WTC11 (cell line): ENCODE measurements around the gene ZSCAN32. TPM values are rescaled to one million over a fixed set of nuclear protein-coding genes. Genes with fewer than 3 reads are reported as not detected.

ENCODE experiments used
- ATAC-seq: fragments of 200-7000 bp; cut with Tn5 transposase; 2 replicates; pipeline ENCODE4 v1.10.0; 2021; ENCODE audit warnings: mild to moderate bottlenecking, moderate library complexity
- Bru-seq: library from RNA; stranded (reverse); fragments of 400-500 nt; gene quantifications from one replicate; lab custom pipeline; 2021; lab: Mats Ljungman, UMichigan
- CTCF ChIA-PET: fragments of 300-600 bp; sonication (Branson Sonifier 250); formaldehyde crosslinking; loops from one replicate; lab custom pipeline; 2021; ENCODE audit warnings: antibody characterized with exemption; lab: Charles Lee
- POLR2A ChIA-PET: fragments of 350-600 bp; sonication (Branson Sonifier 250); formaldehyde crosslinking; loops from one replicate; lab custom pipeline; 2021; ENCODE audit warnings: antibody characterized with exemption; lab: Charles Lee
- DNase-seq: peaks from one replicate; pipeline ENCODE4 v3.0.0; 2021; ENCODE audit warnings: low spot score
- H3K27ac Mint-ChIP-seq: 2 replicates; pipeline ENCODE4 v1.8.0; 2021; ENCODE audit warnings: mixed read lengths
- H3K27me3 Mint-ChIP-seq: 2 replicates; pipeline ENCODE4 v1.8.0; 2021; ENCODE audit warnings: low read depth, mild to moderate bottlenecking, moderate library complexity, mixed read lengths
- H3K36me3 Mint-ChIP-seq: 2 replicates; pipeline ENCODE4 v1.8.0; 2021; ENCODE audit warnings: mixed read lengths
- H3K4me1 Mint-ChIP-seq: 2 replicates; pipeline ENCODE4 v1.8.0; 2022; ENCODE audit warnings: mixed read lengths
- H3K4me3 Mint-ChIP-seq: 2 replicates; pipeline ENCODE4 v1.8.0; 2021; ENCODE audit warnings: mild to moderate bottlenecking, moderate library complexity, mixed read lengths
- H3K9me3 Mint-ChIP-seq: 2 replicates; pipeline ENCODE4 v1.8.0; 2021; ENCODE audit warnings: mixed read lengths
- CBFB ChIP-seq: sonication (generic); formaldehyde crosslinking; IDR thresholded peaks from 2 replicates; pipeline ENCODE4 v1.8.1; 2022; ENCODE audit warnings: mild to moderate bottlenecking, low read depth, missing genetic modification reagents
- CREB1 ChIP-seq: sonication (generic); formaldehyde crosslinking; IDR thresholded peaks from 2 replicates; pipeline ENCODE4 v1.8.0; 2023; ENCODE audit warnings: mild to moderate bottlenecking, missing genetic modification reagents
- ESRRA ChIP-seq: sonication (generic); formaldehyde crosslinking; IDR thresholded peaks from 2 replicates; pipeline ENCODE4 v1.8.1; 2022; ENCODE audit warnings: mild to moderate bottlenecking, missing genetic modification reagents, borderline replicate concordance
- ETV6 ChIP-seq: sonication (generic); formaldehyde crosslinking; IDR thresholded peaks from 2 replicates; pipeline ENCODE4 v1.8.1; 2022; ENCODE audit warnings: mild to moderate bottlenecking, missing genetic modification reagents
- GABPB1 ChIP-seq: sonication (generic); formaldehyde crosslinking; IDR thresholded peaks from 2 replicates; pipeline ENCODE4 v1.8.1; 2023; ENCODE audit warnings: mild to moderate bottlenecking, missing genetic modification reagents
- GTF2I ChIP-seq: fragments of 250-450 bp; sonication (Bioruptor Pico); conservative IDR thresholded peaks from 2 replicates; pipeline ENCODE4 v1.4.0; 2021; ENCODE audit warnings: mild to moderate bottlenecking
- KAT7 ChIP-seq: sonication (generic); formaldehyde crosslinking; IDR thresholded peaks from 2 replicates; pipeline ENCODE4 v1.8.1; 2023; ENCODE audit warnings: missing genetic modification reagents, mild to moderate bottlenecking, borderline replicate concordance
- MYBL2 ChIP-seq: sonication (generic); formaldehyde crosslinking; IDR thresholded peaks from 2 replicates; pipeline ENCODE4 v1.8.1; 2023; ENCODE audit warnings: mild to moderate bottlenecking, moderate library complexity, missing genetic modification reagents
- NFATC4 ChIP-seq: fragments of 250-450 bp; sonication (Bioruptor Pico); IDR thresholded peaks from 2 replicates; pipeline ENCODE4 v1.9.0; 2021; ENCODE audit warnings: mild to moderate bottlenecking
- NFYB ChIP-seq: sonication (generic); formaldehyde crosslinking; conservative IDR thresholded peaks from 2 replicates; pipeline ENCODE4 v1.8.0; 2022; ENCODE audit warnings: low read depth, missing genetic modification reagents
- NR2C2 ChIP-seq: sonication (generic); formaldehyde crosslinking; IDR thresholded peaks from 2 replicates; pipeline ENCODE4 v1.8.0; 2022; ENCODE audit warnings: mild to moderate bottlenecking, missing genetic modification reagents
- SOX15 ChIP-seq: fragments of 250-450 bp; sonication (Bioruptor Pico); IDR thresholded peaks from 2 replicates; pipeline ENCODE4 v1.9.0; 2021; ENCODE audit warnings: mild to moderate bottlenecking
- long read RNA-seq, 3 experiments: library from RNA in 1 of 3; library from capped mRNA in 1 of 3; library from polyadenylated mRNA in 1 of 3; unstranded in 2 of 3; stranded (forward) in 1 of 3; transcript quantifications; one replicate each; pipeline ENCODE4 v2.0.0, GENCODE V29; 2021
- total RNA-seq: library from RNA; stranded (reverse); gene quantifications from 3 replicates; pipeline ENCODE4 v1.2.3, GENCODE V29; 2021
- TF ChIP-seq, protein P1 (sequence below): sonication (generic); formaldehyde crosslinking; IDR thresholded peaks from 2 replicates; pipeline ENCODE4 v1.8.1; 2023; ENCODE audit warnings: mild to moderate bottlenecking, missing genetic modification reagents
- TF ChIP-seq, protein P2 (sequence below): sonication (generic); formaldehyde crosslinking; IDR thresholded peaks from 2 replicates; pipeline ENCODE4 v1.8.0; 2023; ENCODE audit warnings: mild to moderate bottlenecking, missing genetic modification reagents
- TF ChIP-seq, protein P3 (sequence below): fragments of 250-450 bp; sonication (Bioruptor Pico); IDR thresholded peaks from 2 replicates; pipeline ENCODE4 v1.9.0; 2021; ENCODE audit warnings: mild to moderate bottlenecking
- TF ChIP-seq, protein P4 (sequence below): sonication (generic); formaldehyde crosslinking; IDR thresholded peaks from 2 replicates; pipeline ENCODE4 v1.8.1; 2023; ENCODE audit warnings: mild to moderate bottlenecking, missing genetic modification reagents
- TF ChIP-seq, protein P5 (sequence below): sonication (generic); formaldehyde crosslinking; IDR thresholded peaks from 2 replicates; pipeline ENCODE4 v1.8.0; 2022; ENCODE audit warnings: mild to moderate bottlenecking, missing genetic modification reagents
- TF ChIP-seq, protein P6 (sequence below): sonication (generic); formaldehyde crosslinking; IDR thresholded peaks from 2 replicates; pipeline ENCODE4 v1.8.1; 2022; ENCODE audit warnings: mild to moderate bottlenecking, moderate library complexity, missing genetic modification reagents
- TF ChIP-seq, protein P7 (sequence below): fragments of 250-450 bp; sonication (Bioruptor Pico); IDR thresholded peaks from 2 replicates; pipeline ENCODE4 v1.8.0; 2021; ENCODE audit warnings: mild to moderate bottlenecking
- TF ChIP-seq, protein P8 (sequence below): fragments of 250-450 bp; sonication (Bioruptor Pico); conservative IDR thresholded peaks from 2 replicates; pipeline ENCODE4 v1.9.0; 2021; ENCODE audit warnings: mild to moderate bottlenecking

ZSCAN32 gene
- 16.0 to 17.9 TPM (median 16.7 TPM) in 3 replicates for total RNA-seq
- percentile 81 among the genes with signal in this experiment for Bru-seq, nascent RNA
- long read RNA-seq, experiment 1, transcript ZSCAN32-202 (7 exons, 3,173 nt): major isoform, 14 of 76 reads
- long read RNA-seq, experiment 1, partial matches to known transcripts: 21 of 76 reads
- long read RNA-seq, experiment 1, other reads (novel, unspliced or antisense): 34 of 76 reads
- long read RNA-seq, experiment 2, partial matches to known transcripts: 0 of 5 reads
- long read RNA-seq, experiment 2, other reads (novel, unspliced or antisense): 3 of 5 reads
- long read RNA-seq, experiment 3, partial matches to known transcripts: 2 of 10 reads
- long read RNA-seq, experiment 3, other reads (novel, unspliced or antisense): 3 of 10 reads

DNA sequence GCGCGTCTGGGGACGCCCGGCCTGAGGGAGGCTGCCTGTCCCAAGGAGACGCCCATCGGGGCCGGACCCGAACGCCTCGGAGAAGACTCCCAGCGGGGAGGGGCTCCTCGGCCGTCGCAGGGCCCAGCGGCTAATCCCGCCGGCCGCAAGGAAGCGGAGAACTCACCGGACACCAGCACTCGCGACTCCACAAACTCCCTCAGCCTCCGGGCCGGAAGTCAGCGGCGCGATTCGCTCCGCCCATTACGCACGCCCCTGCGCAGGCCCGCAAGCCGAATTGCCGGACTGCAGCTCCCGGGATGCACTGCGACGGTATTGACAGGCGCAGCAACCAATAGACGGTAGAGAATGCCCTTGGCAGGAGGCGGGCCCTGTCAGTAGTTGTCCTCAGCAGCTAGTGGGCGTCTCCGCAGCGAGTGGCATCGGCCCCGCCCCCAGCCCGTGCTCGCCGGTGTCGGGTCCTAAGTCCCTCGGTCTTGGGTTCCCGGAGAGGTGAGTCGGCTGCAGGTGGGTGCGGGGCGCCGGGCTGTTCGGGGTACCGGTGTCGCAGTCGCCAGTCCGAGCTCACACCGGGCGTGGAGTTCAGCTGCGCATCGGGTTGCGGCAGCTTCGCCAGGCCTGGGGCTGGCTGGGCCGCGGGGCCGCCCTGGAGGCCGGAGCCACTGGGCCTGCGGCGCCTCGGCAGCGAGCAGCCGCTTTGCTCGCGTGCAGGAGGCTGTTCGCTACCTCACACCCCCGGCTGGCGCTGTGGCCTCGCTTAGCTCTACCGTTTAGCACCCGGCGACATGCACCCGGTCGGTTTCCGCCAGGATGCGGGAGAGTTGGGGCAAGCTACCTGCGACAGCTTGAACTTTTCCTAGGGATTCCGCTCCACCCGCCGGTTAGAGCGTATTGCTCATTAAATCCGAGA, at the start of gene ZSCAN32, which contains the start of gene ZNF174:
Gene ZSCAN32, minus strand, starts transcription at position 226 of the 910 bp plus-strand sequence. CDS start 3,447 bp downstream, outside the sequence.
Gene ZNF174, plus strand, starts transcription at position 437 of the 910 bp plus-strand sequence. CDS start 790 bp downstream, outside the sequence.
- Mint-ChIP-seq H3K27me3 (no peaks in the 10 kb centered on the region), H3K27ac (peak within 1 kb of the TSS; percentile 78; the same call in 1 of the 2 replicates), H3K4me1 (peaks cover 8% of the 10 kb centered on the region), H3K4me3 (peak within 1 kb of the TSS; percentile 95), H3K9me3 (peaks cover 17% of the 10 kb centered on the region), H3K36me3 (peaks cover 52% of the 10 kb centered on the region)
- ChIA-PET CTCF (interaction anchor here (0.6 to 2.8 kb wide), 13 partner anchors 8 to 227 kb away, joined by 3 to 13 read pairs (median 3); partner anchors contain the start of genes CLUAP1, NAA60 and ZNF597), POLR2A (interaction anchor here (0.6 to 2.1 kb wide), 7 partner anchors 43 to 118 kb away, joined by 3 to 11 read pairs (median 4); partner anchors contain the start of genes CLUAP1, NAA60, TIGD7 and ZNF263)
- ATAC-seq: peak; percentile 99
- DNase-seq: peak; percentile 99
- TF ChIP-seq, protein P1, sequence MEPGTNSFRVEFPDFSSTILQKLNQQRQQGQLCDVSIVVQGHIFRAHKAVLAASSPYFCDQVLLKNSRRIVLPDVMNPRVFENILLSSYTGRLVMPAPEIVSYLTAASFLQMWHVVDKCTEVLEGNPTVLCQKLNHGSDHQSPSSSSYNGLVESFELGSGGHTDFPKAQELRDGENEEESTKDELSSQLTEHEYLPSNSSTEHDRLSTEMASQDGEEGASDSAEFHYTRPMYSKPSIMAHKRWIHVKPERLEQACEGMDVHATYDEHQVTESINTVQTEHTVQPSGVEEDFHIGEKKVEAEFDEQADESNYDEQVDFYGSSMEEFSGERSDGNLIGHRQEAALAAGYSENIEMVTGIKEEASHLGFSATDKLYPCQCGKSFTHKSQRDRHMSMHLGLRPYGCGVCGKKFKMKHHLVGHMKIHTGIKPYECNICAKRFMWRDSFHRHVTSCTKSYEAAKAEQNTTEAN (CRISPR knock-in tag): peak; percentile 57; the same call in 1 of the 2 replicates
- TF ChIP-seq ESRRA (0 out of 2 replicates have a peak, but pooled peaks have one; percentile 62), GABPB1 (CRISPR knock-in tag) (peak; percentile 68), SOX15 (CRISPR knock-in tag) (no peak), NFYB (CRISPR knock-in tag) (peak; percentile 93), CREB1 (no peak), NFATC4 (no peak), MYBL2 (CRISPR knock-in tag) (peak; percentile 70; the same call in 1 of the 2 replicates), KAT7 (CRISPR knock-in tag) (peak; percentile 81; the same call in 1 of the 2 replicates), NR2C2 (CRISPR knock-in tag) (no peak), CBFB (CRISPR knock-in tag) (no peak), GTF2I (CRISPR knock-in tag) (no peak), ETV6 (CRISPR knock-in tag) (peak; percentile 60)
- TF ChIP-seq, protein P2, sequence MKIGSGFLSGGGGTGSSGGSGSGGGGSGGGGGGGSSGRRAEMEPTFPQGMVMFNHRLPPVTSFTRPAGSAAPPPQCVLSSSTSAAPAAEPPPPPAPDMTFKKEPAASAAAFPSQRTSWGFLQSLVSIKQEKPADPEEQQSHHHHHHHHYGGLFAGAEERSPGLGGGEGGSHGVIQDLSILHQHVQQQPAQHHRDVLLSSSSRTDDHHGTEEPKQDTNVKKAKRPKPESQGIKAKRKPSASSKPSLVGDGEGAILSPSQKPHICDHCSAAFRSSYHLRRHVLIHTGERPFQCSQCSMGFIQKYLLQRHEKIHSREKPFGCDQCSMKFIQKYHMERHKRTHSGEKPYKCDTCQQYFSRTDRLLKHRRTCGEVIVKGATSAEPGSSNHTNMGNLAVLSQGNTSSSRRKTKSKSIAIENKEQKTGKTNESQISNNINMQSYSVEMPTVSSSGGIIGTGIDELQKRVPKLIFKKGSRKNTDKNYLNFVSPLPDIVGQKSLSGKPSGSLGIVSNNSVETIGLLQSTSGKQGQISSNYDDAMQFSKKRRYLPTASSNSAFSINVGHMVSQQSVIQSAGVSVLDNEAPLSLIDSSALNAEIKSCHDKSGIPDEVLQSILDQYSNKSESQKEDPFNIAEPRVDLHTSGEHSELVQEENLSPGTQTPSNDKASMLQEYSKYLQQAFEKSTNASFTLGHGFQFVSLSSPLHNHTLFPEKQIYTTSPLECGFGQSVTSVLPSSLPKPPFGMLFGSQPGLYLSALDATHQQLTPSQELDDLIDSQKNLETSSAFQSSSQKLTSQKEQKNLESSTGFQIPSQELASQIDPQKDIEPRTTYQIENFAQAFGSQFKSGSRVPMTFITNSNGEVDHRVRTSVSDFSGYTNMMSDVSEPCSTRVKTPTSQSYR (CRISPR knock-in tag): peak; percentile 49; the same call in 1 of the 2 replicates
- TF ChIP-seq, protein P3, sequence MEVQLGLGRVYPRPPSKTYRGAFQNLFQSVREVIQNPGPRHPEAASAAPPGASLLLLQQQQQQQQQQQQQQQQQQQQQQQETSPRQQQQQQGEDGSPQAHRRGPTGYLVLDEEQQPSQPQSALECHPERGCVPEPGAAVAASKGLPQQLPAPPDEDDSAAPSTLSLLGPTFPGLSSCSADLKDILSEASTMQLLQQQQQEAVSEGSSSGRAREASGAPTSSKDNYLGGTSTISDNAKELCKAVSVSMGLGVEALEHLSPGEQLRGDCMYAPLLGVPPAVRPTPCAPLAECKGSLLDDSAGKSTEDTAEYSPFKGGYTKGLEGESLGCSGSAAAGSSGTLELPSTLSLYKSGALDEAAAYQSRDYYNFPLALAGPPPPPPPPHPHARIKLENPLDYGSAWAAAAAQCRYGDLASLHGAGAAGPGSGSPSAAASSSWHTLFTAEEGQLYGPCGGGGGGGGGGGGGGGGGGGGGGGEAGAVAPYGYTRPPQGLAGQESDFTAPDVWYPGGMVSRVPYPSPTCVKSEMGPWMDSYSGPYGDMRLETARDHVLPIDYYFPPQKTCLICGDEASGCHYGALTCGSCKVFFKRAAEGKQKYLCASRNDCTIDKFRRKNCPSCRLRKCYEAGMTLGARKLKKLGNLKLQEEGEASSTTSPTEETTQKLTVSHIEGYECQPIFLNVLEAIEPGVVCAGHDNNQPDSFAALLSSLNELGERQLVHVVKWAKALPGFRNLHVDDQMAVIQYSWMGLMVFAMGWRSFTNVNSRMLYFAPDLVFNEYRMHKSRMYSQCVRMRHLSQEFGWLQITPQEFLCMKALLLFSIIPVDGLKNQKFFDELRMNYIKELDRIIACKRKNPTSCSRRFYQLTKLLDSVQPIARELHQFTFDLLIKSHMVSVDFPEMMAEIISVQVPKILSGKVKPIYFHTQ (CRISPR knock-in tag): no peak
- TF ChIP-seq, protein P4, sequence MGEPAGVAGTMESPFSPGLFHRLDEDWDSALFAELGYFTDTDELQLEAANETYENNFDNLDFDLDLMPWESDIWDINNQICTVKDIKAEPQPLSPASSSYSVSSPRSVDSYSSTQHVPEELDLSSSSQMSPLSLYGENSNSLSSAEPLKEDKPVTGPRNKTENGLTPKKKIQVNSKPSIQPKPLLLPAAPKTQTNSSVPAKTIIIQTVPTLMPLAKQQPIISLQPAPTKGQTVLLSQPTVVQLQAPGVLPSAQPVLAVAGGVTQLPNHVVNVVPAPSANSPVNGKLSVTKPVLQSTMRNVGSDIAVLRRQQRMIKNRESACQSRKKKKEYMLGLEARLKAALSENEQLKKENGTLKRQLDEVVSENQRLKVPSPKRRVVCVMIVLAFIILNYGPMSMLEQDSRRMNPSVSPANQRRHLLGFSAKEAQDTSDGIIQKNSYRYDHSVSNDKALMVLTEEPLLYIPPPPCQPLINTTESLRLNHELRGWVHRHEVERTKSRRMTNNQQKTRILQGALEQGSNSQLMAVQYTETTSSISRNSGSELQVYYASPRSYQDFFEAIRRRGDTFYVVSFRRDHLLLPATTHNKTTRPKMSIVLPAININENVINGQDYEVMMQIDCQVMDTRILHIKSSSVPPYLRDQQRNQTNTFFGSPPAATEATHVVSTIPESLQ (CRISPR knock-in tag): no peak
- TF ChIP-seq, protein P5, sequence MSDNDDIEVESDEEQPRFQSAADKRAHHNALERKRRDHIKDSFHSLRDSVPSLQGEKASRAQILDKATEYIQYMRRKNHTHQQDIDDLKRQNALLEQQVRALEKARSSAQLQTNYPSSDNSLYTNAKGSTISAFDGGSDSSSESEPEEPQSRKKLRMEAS (CRISPR knock-in tag): peak; percentile 83
- TF ChIP-seq, protein P6, sequence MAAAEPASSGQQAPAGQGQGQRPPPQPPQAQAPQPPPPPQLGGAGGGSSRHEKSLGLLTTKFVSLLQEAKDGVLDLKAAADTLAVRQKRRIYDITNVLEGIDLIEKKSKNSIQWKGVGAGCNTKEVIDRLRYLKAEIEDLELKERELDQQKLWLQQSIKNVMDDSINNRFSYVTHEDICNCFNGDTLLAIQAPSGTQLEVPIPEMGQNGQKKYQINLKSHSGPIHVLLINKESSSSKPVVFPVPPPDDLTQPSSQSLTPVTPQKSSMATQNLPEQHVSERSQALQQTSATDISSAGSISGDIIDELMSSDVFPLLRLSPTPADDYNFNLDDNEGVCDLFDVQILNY (CRISPR knock-in tag): no peak; the same call in 1 of the 2 replicates
- TF ChIP-seq, protein P7, sequence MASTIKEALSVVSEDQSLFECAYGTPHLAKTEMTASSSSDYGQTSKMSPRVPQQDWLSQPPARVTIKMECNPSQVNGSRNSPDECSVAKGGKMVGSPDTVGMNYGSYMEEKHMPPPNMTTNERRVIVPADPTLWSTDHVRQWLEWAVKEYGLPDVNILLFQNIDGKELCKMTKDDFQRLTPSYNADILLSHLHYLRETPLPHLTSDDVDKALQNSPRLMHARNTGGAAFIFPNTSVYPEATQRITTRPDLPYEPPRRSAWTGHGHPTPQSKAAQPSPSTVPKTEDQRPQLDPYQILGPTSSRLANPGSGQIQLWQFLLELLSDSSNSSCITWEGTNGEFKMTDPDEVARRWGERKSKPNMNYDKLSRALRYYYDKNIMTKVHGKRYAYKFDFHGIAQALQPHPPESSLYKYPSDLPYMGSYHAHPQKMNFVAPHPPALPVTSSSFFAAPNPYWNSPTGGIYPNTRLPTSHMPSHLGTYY (CRISPR knock-in tag): no peak
- TF ChIP-seq, protein P8, sequence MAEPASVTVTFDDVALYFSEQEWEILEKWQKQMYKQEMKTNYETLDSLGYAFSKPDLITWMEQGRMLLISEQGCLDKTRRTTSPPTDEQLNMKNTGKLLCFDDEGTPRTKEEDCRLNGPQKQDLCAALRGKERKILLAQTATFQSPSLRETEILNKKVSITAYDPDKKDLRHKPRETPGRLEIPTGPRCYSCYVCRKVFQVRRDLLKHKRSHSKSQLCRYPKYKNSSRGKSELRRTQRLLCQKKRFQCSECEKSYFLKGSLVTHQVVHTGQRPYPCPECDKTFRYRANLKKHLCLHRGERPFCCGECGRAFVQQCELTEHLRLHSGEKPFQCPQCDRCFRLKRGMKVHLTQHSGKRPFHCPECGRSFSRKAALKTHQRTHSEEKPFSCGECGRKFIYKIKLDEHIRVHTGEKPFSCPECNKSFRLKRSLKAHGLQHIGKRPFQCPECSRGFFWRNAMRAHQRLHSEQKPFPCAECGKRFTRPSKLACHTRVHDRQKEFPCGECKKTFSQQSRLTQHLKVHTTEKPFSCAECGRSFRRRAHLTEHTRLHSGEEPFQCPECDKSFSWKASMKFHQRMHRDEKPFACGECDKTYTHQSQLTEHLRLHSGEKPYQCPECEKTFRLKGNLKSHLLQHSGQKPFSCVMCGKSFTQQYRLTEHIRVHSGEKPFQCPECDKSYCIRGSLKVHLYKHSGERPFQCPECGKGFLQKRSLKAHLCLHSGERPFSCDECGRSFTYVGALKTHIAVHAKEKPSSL (CRISPR knock-in tag): no peak
